ENCODE results near the gene NCOA7.
"Not testable (repeated sequence)": the region's sequence is repeated elsewhere in the genome, so short reads cannot be mapped to it uniquely, and the experiment has no call there.

GRCh38 chr6:125804866-125805425 is 14.2 kb downstream of the NCOA7 start:
- not testable (repeated sequence) for TF ChIP-seq POLR2A, EP300 (IDR thresholded peaks at IDR 0.05)
- TF ChIP-seq, protein P1, sequence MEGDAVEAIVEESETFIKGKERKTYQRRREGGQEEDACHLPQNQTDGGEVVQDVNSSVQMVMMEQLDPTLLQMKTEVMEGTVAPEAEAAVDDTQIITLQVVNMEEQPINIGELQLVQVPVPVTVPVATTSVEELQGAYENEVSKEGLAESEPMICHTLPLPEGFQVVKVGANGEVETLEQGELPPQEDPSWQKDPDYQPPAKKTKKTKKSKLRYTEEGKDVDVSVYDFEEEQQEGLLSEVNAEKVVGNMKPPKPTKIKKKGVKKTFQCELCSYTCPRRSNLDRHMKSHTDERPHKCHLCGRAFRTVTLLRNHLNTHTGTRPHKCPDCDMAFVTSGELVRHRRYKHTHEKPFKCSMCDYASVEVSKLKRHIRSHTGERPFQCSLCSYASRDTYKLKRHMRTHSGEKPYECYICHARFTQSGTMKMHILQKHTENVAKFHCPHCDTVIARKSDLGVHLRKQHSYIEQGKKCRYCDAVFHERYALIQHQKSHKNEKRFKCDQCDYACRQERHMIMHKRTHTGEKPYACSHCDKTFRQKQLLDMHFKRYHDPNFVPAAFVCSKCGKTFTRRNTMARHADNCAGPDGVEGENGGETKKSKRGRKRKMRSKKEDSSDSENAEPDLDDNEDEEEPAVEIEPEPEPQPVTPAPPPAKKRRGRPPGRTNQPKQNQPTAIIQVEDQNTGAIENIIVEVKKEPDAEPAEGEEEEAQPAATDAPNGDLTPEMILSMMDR (IDR thresholded peaks at IDR 0.05) = not testable (repeated sequence)
